K562 (cell line): ENCODE data around the gene TMEM132C. TPM values are rescaled to one million over a fixed set of nuclear protein-coding genes. Genes with fewer than 3 reads are reported as not detected.

ENCODE experiments used
- ATAC-seq: fragments of 200-7000 bp; cut with Tn5 transposase; 3 replicates; pipeline ENCODE4 v1.9.1; 2020; ENCODE audit warnings: moderate library complexity
- BruUV-seq: library from RNA; stranded (reverse); fragments of 400-500 nt; replicated peaks from 2 replicates; lab custom pipeline; 2021; lab: Mats Ljungman, UMichigan
- CTCF ChIA-PET: fragments of 300-600 bp; formaldehyde crosslinking; extraction: SDS; loops from one replicate; lab custom pipeline; 2021; ENCODE audit warnings: low intra/inter-chr PET ratio; lab: Yijun Ruan, JAX
- POLR2A ChIA-PET: fragments of 300-600, 350-650 bp; sonication (Branson Sonifier 250); formaldehyde crosslinking; extraction: SDS; loops from one replicate; lab custom pipeline; 2021; ENCODE audit warnings: antibody characterized with exemption, inconsistent platforms; lab: Yijun Ruan, JAX
- DNase-seq, 4 experiments: peaks; one replicate each; pipeline versions ENCODE4 v3.0.0 to v3.0.0-alpha.2; 2011 to 2018; ENCODE audit warnings: low spot score in 3 of 4, mixed read lengths in 3 of 4; ENCODE audit errors: extremely low read depth in 1 of 4
- FAIRE-seq: peaks from 2 replicates; lab custom pipeline; 2011; peaks lifted over from hg19 to GRCh38; lab: Jason Lieb, UNC
- H2AFZ ChIP-seq: 2 replicates; pipeline ENCODE4 v1.6.0; 2011; ENCODE audit warnings: low read depth, low read length, control low read depth, inconsistent platforms
- H3K27ac ChIP-seq: fragments of 200-600 bp; 3 replicates; pipeline ENCODE4 v1.8.0; 2011; ENCODE audit warnings: low read depth, mild to moderate bottlenecking, control low read depth, inconsistent platforms, low read length, moderate library complexity, mixed read lengths; ENCODE audit errors: extremely low read depth
- H3K27me3 ChIP-seq, 2 experiments: fragments of 300-600 bp in 1 of 2; 2 replicates in 1 of 2; 3 replicates in 1 of 2; pipeline versions ENCODE4 v1.6.0 to v1.8.0; 2011; ENCODE audit warnings: inconsistent platforms in 2 of 2, low read length in 2 of 2, mild to moderate bottlenecking in 1 of 2, mixed read lengths in 1 of 2, moderate library complexity in 1 of 2; ENCODE audit not compliant: control insufficient read depth in 2 of 2, insufficient read depth in 2 of 2
- H3K36me3 ChIP-seq: fragments of 300-600 bp; 3 replicates; pipeline ENCODE4 v1.8.0; 2011; ENCODE audit warnings: mild to moderate bottlenecking, low read length, inconsistent platforms; ENCODE audit not compliant: control insufficient read depth, insufficient read depth
- H3K4me1 ChIP-seq, 2 experiments: fragments of 200-600 bp in 1 of 2; replicated peaks in 1 of 2; 2 replicates in 1 of 2; 3 replicates in 1 of 2; pipeline versions ENCODE4 v1.5.1 to v1.8.0; 2011; ENCODE audit warnings: inconsistent platforms in 2 of 2, low read length in 2 of 2, mild to moderate bottlenecking in 1 of 2, mixed read lengths in 1 of 2, moderate library complexity in 1 of 2; ENCODE audit not compliant: control insufficient read depth in 2 of 2, insufficient read depth in 2 of 2
- H3K4me2 ChIP-seq: 2 replicates; pipeline ENCODE4 v1.6.1; 2011; ENCODE audit warnings: low read length, control low read depth, inconsistent platforms, mixed read lengths; ENCODE audit not compliant: insufficient read depth
- H3K4me3 ChIP-seq: fragments of 200-600 bp; sonication (generic), shearing (Covaris generic); 2 replicates; pipeline ENCODE4 v1.5.1; 2016; ENCODE audit warnings: control low read depth, inconsistent platforms
- H3K79me2 ChIP-seq: fragments of 200-600 bp; 3 replicates; pipeline ENCODE4 v1.8.0; 2011; ENCODE audit warnings: low read length, inconsistent platforms; ENCODE audit not compliant: control insufficient read depth, insufficient read depth
- H3K9ac ChIP-seq, 2 experiments: 2 replicates each; pipeline versions ENCODE4 v1.6.0 to v1.6.1; 2011; ENCODE audit warnings: low read depth in 2 of 2, low read length in 2 of 2, control low read depth in 1 of 2, inconsistent platforms in 1 of 2, mild to moderate bottlenecking in 1 of 2, mixed read lengths in 1 of 2; ENCODE audit not compliant: insufficient read depth in 1 of 2
- H3K9me1 ChIP-seq: one replicate; pipeline ENCODE4 v1.6.0; 2011; ENCODE audit warnings: inconsistent platforms, mild to moderate bottlenecking, low read length, moderate library complexity; ENCODE audit not compliant: control insufficient read depth, insufficient read depth
- H3K9me3 ChIP-seq: replicated peaks from 2 replicates; pipeline ENCODE4 v1.5.1; 2011; ENCODE audit warnings: low read depth, low read length, inconsistent platforms; ENCODE audit not compliant: control insufficient read depth, insufficient read depth
- H4K20me1 ChIP-seq: replicated peaks from 2 replicates; pipeline ENCODE4 v1.6.1; 2011; ENCODE audit warnings: low read length, inconsistent platforms, mixed read lengths; ENCODE audit not compliant: control insufficient read depth, insufficient read depth
- FOXP4 ChIP-seq: sonication (generic); formaldehyde crosslinking; IDR thresholded peaks from 2 replicates; pipeline ENCODE4 v1.8.0; 2022; ENCODE audit warnings: mild to moderate bottlenecking, missing genetic modification reagents, borderline replicate concordance
- POLR2AphosphoS5 ChIP-seq: IDR thresholded peaks from 2 replicates; pipeline ENCODE4 v1.6.1; 2011; ENCODE audit warnings: mild to moderate bottlenecking, low read depth, low read length, moderate library complexity; ENCODE audit not compliant: control insufficient read depth, insufficient read depth
- RAD21 ChIP-seq, 2 experiments: fragments of 250-450 bp in 1 of 2; fragments of 450-650 bp in 1 of 2; sonication (Bioruptor Pico) in 1 of 2; formaldehyde crosslinking in 1 of 2; IDR thresholded peaks in 1 of 2; conservative IDR thresholded peaks in 1 of 2; 2 replicates each; pipeline versions ENCODE4 v1.4.0 to v1.8.0; 2020 to 2022; ENCODE audit warnings: mild to moderate bottlenecking in 2 of 2, moderate library complexity in 1 of 2
- SMC3 ChIP-seq: conservative IDR thresholded peaks from 2 replicates; pipeline ENCODE4 v1.6.1; 2011; ENCODE audit warnings: low read depth, low read length, improper control_type of control experiment; ENCODE audit not compliant: insufficient read depth
- WGBS: fragments of 100-300 bp; shearing (Covaris generic); methylation state at CpG from one replicate; pipeline ENCODE4 v1.1.6; 2016; ENCODE audit warnings: low coverage, mixed read lengths; ENCODE audit not compliant: insufficient coverage; ENCODE audit errors: missing lambda C conversion rate; 5-methylcytosine and 5-hydroxymethylcytosine counted together
- in situ Hi-C: fragments of 300-500 bp; cut with MboI; formaldehyde crosslinking; loops from 4 replicates; pipeline ENCODE4 v1.15.0; 2018; ENCODE audit warnings: inconsistent platforms, mixed read lengths
- intact Hi-C: fragments of 100-400 bp; cut with micrococcal nuclease; formaldehyde crosslinking; loops from 2 replicates; pipeline ENCODE4 v1.14.2; 2022
- polyA plus RNA-seq, 8 experiments: library from polyadenylated mRNA; depleted of rRNA in 4 of 8; stranded (reverse) in 5 of 8; unstranded in 3 of 8; fragments of >200 nt; fragmentation: Nextera tagmentation in 2 of 8; fragmentation: Illumina TruSeq in 1 of 8; extraction: Ambion mirVana in 2 of 8; extraction: Trizol in 1 of 8; gene quantifications; 2 replicates each; pipeline versions ENCODE4 v1.2.1 to v1.2.3, GENCODE V29; 2011 to 2014; ENCODE audit warnings: inconsistent platforms in 1 of 8, missing spikeins in 1 of 8
- total RNA-seq, 7 experiments: library from RNA; depleted of rRNA in 6 of 7; stranded (reverse); fragments of >200 nt in 6 of 7; fragmentation: Illumina TruSeq in 2 of 7; extraction: Trizol in 2 of 7; gene quantifications; 2 replicates each; pipeline versions ENCODE4 v1.2.1 to v1.2.3, GENCODE V29; 2011 to 2021; ENCODE audit warnings: low replicate concordance in 1 of 7
- TF ChIP-seq, protein P1 (sequence below), 3 experiments: IDR thresholded peaks in 2 of 3; conservative IDR thresholded peaks in 1 of 3; 2 replicates each; pipeline ENCODE4 v1.5.1; 2011 to 2012; ENCODE audit warnings: low read length in 3 of 3, mild to moderate bottlenecking in 3 of 3, control low read depth in 2 of 3, improper control_type of control experiment in 1 of 3, inconsistent platforms in 1 of 3, low read depth in 1 of 3, mixed read lengths in 1 of 3, moderate library complexity in 1 of 3; ENCODE audit not compliant: insufficient read depth in 2 of 3

TMEM132C gene
- total and polyA plus RNA-seq, 9 of the 15 experiments (the other 6 are each of a cell fraction or from before 2014, with no cell fraction given): not detected

GRCh38 chr12:128385736-128386135, 118.8 kb downstream of the TMEM132C start:
- TF ChIP-seq FOXP4: no peak
- ATAC-seq (no peak), FAIRE-seq (no peak), DNase-seq (no peak)
- under 1% methylated on average over 9 of the region's 9 CpGs for WGBS
- Histone ChIP-seq H3K9me1 (no peaks in the 10 kb centered on the region), H3K9me3 (no peaks in the 10 kb centered on the region), H3K27ac (no peak overlapping the region), H3K4me1 (no peaks in the 10 kb centered on the region; a peak in 1 of 5 replicates), H3K4me2 (no peak overlapping the region), H3K9ac (no peak overlapping the region), H2AFZ (no peak overlapping the region), H3K36me3 (no peaks in the 10 kb centered on the region), H4K20me1 (no peaks in the 10 kb centered on the region), H3K79me2 (no peaks in the 10 kb centered on the region), H3K27me3 (peaks cover 2 to 34% of the 10 kb centered on the region in 2 experiments; a peak in 4 of 5 replicates), H3K4me3 (no peak overlapping the region)
- ChIA-PET POLR2A (no interaction called here), CTCF (no interaction called here)
- intact Hi-C loops: no loop called here
- in situ Hi-C loops: no loop called here
- no TSS peak for BruUV-seq

DNA sequence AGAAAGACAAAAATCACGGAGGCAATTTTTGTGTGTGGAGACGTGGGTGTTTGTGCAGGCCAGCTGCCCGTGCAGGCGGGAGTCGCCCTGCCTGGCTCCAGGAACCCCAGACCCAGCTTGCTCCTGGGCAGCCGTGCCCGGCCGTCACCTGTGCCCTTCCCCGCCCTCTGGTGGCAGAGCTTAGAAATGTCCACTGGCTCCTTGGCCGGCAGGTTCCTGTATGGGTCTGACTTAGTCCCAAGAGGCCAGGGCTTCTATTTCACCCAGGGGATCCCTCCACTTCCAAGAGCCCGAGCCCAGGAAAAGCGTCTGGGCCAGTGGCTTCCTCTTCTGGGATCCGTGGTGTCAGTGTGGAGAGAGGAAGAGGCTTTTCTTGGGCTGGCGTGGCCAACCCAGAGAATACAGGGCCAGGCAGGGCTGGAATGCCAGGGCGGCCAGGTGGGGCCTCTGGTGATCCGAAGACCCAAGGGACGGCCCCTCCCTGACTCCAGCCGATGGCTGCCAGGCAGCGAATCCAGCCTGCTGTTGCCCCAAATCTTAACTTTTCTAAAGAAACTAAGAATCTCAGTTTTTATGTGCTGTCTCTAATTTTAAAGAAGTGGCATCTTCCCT, 120.9 kb downstream of the TMEM132C start:
- H3K36me3 ChIP-seq: no peaks in the 10 kb centered on the region
- BruUV-seq: no TSS peak
- DNase-seq (peak; percentile 46 to 58 (median 50)), ATAC-seq (peak; percentile 96), FAIRE-seq (no peak)
- ChIA-PET CTCF (interaction anchor here (0.6 kb wide), 1 partner anchor 130 kb away, joined by 4 read pairs; no protein-coding TSS in a partner anchor), POLR2A (interaction anchor here (1.1 to 1.2 kb wide), 2 partner anchors 10 to 128 kb away, joined by 3 read pairs; no protein-coding TSS in a partner anchor)
- no peaks in the 10 kb centered on the region for H3K9me3 ChIP-seq
- intact Hi-C loops: loop anchor here (1.0 kb wide), 1 partner anchor 129 kb away; no protein-coding TSS in a partner anchor
- WGBS: under 1% methylated on average over 17 of the region's 19 CpGs
- no peak overlapping the region for H3K4me2 ChIP-seq
- no peak overlapping the region for H2AFZ ChIP-seq
- H3K4me3 ChIP-seq: no peak overlapping the region
- H3K4me1 ChIP-seq: no peaks in the 10 kb centered on the region; a peak in 1 of 5 replicates
- H3K9ac ChIP-seq: no peak overlapping the region
- H4K20me1 ChIP-seq: no peaks in the 10 kb centered on the region
- H3K79me2 ChIP-seq: no peaks in the 10 kb centered on the region
- no peak overlapping the region for H3K27ac ChIP-seq
- no peaks in the 10 kb centered on the region for H3K9me1 ChIP-seq
- H3K27me3 ChIP-seq: peaks cover 2 to 22% of the 10 kb centered on the region in 2 experiments; a peak in 4 of 5 replicates
- in situ Hi-C loops: no loop called here
- TF ChIP-seq RAD21 (CRISPR knock-in tag; conservative IDR thresholded peaks at IDR 0.05 in 1 of 2, IDR thresholded peaks at IDR 0.05 in 1 of 2): peak; percentile 42 to 51
- TF ChIP-seq POLR2AphosphoS5: no peak
- TF ChIP-seq, protein P1, sequence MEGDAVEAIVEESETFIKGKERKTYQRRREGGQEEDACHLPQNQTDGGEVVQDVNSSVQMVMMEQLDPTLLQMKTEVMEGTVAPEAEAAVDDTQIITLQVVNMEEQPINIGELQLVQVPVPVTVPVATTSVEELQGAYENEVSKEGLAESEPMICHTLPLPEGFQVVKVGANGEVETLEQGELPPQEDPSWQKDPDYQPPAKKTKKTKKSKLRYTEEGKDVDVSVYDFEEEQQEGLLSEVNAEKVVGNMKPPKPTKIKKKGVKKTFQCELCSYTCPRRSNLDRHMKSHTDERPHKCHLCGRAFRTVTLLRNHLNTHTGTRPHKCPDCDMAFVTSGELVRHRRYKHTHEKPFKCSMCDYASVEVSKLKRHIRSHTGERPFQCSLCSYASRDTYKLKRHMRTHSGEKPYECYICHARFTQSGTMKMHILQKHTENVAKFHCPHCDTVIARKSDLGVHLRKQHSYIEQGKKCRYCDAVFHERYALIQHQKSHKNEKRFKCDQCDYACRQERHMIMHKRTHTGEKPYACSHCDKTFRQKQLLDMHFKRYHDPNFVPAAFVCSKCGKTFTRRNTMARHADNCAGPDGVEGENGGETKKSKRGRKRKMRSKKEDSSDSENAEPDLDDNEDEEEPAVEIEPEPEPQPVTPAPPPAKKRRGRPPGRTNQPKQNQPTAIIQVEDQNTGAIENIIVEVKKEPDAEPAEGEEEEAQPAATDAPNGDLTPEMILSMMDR (IDR thresholded peaks at IDR 0.05 in 2 of 3, conservative IDR thresholded peaks at IDR 0.05 in 1 of 3; ENCODE audit: insufficient read depth in 2 of 3, low read depth in 1 of 3, low read length in 3 of 3): peak; percentile 60 to 61 (median 60)
- peak; percentile 56 for TF ChIP-seq SMC3
